Measurements from ENCODE around the gene VPS13D.

DNA sequence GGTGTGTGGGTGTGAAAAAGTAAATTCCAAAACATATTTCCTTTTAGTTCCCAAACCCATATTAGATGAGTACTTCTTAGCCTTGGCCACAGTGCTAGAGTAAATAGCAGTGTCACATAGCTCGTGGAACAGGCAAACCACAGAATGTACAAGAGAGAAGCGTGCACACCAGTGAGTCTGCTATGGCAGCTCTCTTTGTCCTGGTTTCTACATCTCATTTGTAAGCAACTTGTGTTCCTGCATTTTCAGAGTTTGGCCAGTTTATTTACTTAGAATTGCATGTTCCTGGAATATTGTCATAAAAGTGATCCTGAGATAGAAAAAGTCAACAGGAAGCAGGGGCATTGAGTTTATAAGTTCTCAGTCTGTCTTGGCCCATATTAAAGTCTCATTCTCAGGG is 246.1 kb downstream of the VPS13D start:
- TF ChIP-seq CTCF (IDR thresholded peaks at IDR 0.05; ENCODE audit: borderline replicate concordance, extremely low read depth, low read length, poor library complexity, severe bottlenecking) (no peak), EZH2 (IDR thresholded peaks at IDR 0.05; ENCODE audit: borderline replicate concordance, low read depth, low read length, severe bottlenecking) (no peak)
